ENCODE results near the gene ZFAND2B.

Gene ZFAND2B, protein sequence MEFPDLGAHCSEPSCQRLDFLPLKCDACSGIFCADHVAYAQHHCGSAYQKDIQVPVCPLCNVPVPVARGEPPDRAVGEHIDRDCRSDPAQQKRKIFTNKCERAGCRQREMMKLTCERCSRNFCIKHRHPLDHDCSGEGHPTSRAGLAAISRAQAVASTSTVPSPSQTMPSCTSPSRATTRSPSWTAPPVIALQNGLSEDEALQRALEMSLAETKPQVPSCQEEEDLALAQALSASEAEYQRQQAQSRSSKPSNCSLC

DNA sequence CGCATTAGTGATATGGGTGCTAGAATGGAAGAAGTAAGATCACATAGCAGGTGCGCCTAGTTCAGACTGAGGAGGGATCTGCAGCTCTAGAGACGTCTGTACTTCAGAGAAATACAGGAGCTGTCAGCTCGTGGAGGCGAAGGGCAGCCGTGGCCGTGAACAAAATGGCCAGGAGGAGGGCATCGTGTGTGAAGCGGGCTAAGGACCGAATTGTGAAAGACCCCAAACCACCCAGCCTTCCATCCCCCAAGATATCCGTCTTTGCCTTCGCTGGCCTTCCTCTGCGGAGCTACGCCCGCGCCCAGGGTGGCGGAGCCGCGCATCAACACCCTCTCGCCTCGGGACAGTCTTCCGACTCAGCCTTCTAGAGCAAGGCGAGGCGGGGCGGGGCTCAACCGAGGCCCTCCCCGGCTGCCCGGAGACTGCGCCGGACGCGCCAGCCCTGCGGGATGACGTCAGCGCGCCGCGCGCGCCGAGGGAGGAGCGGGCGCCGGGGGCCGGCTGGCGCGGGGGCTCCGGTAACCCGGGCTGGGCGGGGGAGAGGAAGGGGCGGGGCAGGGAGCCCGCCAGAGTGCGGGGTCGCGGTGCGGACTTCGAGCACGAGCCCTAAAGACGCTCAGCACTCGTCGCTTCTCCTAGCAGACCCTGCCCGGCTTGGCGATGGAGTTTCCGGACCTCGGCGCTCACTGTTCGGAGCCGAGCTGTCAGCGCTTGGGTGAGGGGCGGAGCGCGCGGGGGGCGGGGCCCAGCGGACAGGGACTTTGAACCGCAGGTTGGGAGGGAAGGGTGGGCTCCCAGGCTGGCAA is at the start of gene ZFAND2B:
Gene ZFAND2B, plus strand, starts transcription at position 455 of the 806 bp plus-strand sequence. Its CDS starts 206 bp downstream, at position 661.
- no peak for FAIRE-seq

DNA sequence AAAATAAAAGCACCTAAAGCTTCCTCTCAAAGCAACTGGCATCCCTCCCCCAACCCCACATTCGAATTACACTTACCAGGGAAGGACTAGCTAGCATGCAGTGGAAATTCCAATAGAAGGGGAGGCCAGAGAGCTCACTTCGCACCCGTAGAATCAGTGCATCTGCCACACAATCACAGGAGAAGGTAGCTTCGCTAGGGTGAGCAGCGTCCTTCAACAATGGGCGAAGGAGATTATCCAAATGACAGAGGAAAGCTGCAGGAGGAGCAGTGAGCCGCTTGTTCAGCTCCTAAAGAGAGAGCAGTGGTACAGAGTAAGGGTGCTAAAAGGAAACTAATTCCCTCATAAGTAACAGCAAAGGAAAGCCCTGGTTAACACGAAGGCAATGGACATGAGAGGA is 49.2 kb upstream of the ZFAND2B start:
- FAIRE-seq, result no peak

DNA sequence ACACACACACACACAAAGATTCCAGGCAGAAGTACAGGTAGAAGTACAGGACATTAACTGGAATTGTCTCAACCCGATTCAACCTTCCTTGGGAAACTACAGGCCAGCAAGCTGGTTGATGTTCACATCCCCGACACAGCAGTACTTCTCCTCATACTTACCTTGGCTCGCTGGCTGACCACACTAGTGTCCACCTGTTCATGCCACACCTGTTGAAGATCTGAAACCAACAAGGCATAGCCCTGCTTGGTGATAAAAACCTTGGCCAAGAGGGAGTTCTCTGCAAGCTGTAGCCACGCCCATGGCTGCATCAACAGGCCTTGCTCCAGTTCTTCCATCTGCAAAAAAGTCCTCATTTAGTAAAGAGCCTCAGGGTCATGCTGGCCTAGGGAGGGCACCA is 48.6 kb upstream of the ZFAND2B start:
- FAIRE-seq, result no peak

DNA sequence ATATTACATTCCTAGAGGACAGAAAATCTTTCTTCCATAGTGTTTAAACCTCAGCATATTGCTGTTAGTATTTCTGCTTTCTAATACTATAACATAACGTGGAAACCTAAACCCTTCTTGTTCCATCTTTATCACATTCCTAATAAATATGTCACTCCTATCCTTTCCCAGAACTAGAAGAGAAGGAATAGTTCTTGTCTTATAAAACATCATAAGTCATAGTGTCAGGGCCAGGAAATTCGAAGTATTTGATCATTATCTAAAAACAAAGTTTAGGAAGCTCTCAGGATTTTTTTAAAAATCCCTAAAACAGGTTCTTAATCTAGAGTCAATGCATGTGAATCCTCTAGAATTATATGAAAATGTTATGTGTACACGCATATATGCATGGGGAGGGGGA is 48.0 kb upstream of the ZFAND2B start:
- FAIRE-seq, result no peak

DNA sequence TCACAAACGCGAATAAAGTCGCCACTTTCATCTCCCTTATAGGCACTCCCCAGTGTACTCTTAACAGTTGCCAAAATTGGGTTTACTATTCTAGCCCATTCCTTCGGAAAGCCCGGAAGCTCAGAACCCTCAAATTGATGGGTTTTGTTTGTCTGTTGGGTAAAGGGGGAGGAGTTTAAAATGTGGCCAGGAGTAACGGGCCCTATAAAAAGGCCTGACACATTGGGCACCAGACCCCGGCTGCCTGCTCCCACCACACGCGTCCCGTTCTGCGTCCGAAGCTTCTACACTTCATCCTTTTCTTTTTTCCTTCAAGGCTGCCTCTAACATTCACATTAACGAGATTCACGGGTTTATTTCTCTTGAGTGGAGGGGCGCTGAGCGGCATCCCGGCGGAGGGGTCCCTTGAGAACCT is 46.8 kb upstream of the ZFAND2B start:
- no peak for FAIRE-seq

DNA sequence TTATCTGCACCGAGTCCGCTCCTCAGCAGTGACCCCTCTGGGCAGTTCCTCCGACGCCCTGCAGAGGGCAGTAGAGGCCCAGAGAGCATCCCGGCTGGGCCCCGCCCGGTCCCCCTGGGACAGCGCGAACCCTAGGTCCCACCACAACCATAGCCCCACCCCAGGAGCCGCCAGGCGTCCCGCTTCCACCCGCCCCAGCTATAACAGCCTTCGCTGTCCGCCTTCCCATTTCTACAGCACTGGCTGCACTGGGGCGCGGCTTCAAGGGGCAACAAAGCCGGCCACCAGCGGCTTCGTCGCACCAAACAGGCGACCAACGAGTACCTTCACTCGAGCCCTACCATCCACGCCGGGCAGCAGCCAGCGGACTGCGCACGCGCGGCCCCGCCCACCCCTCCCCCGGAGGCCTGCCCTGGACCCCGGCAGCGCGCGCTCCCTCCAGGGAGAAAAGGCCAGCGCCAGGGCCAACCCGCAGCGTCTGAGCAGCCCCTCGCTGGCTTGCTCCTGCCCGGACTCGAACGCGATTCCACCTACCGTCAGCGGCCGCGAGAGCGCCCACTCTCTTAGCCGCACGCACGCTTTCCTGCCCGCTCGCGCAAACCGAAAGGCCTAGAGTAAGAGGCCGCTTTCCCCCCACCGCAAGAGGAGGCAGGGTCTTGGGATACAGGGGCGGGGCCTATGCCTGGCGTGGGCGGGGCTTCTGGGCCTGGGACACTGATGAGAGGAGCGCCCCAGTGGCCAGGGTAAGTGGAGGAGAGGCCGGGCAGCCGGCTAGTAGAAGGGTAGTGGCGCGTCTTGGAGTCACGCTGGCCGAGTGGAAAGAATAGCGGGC is 46.2 kb upstream of the ZFAND2B start, which contains the start of gene NHEJ1:
Gene NHEJ1, minus strand, starts transcription at position 630 of the 832 bp plus-strand sequence. CDS start 2,453 bp downstream, outside the sequence.
- FAIRE-seq, result no peak

DNA sequence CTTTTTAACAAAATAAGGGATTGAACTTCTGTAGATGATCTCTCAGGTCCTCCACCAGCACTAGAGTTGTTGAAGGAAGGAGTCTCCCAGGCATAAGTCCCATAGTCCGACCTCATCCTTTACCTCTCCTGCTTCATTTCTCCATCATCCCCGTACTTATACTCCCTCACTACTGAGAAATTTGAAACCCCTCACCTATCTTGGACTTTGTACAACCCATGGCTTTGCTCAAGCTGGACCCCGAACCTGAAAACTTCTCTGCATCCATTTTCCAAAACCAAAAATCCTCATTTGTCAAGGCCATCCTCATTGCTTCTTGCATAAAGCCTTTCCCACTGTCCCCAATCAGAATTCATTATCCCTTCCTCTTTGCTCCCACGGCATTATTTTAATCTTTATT is 45.5 kb upstream of the ZFAND2B start:
- no peak for FAIRE-seq

DNA sequence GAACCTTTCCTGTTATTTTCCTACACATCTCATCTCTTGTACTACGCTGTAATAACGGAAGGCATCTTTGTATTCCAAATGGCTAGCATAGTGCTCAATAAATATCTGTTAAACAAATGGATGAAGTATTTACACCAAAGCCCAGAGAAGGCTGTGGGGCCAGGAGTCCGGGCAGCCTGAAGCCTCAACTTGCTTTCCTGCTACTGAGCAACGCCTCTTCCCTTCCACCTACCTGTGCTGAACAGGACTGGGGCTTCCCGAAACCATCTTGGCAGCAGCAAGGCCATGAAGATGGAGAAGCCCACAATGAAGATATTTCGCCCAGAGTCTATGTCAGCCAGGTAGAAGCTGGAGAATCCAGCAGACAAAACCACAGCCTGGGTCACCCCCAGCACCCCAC is 43.4 kb upstream of the ZFAND2B start:
- no peak for FAIRE-seq

DNA sequence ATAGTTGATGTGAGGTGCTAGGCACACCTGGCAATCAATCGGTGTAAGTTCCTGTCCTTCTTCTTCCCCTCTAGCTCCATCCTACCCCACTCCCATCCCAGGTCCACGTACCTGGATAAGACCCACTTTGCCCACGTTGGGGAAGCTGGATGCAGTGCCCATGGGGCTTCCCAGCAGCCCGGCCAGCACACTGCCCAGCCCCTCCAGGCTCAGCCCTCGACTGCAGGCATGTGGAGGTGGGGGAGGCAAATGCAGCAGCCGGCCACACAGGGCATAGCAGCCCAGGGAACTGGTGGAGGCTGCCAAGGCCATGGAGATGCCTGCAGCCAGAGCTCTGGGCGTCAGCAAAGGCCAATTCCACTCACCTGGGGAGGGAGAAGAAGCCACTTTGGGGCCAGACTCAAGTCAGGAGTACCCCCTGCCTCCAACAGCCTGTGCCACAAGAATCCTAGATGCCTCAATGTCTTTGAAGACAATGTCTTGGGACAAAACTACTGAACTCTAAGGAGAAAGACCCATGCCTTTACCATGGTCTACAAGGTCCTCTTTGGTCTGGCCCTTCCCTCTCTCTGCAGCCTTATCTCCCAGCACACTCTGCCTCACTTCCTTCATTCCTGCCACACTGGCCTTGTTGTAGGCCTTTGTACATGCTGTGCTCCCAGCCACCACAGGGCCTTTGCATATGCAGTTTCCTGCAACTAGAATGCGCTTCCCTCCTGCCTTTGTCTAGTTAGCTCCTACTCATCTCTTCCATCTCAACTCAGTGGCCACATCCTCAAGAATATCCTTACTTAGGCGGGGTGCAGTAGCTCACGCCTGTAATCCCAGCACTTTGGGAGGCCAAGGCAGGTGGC is 41.3 kb upstream of the ZFAND2B start:
- FAIRE-seq, result no peak

DNA sequence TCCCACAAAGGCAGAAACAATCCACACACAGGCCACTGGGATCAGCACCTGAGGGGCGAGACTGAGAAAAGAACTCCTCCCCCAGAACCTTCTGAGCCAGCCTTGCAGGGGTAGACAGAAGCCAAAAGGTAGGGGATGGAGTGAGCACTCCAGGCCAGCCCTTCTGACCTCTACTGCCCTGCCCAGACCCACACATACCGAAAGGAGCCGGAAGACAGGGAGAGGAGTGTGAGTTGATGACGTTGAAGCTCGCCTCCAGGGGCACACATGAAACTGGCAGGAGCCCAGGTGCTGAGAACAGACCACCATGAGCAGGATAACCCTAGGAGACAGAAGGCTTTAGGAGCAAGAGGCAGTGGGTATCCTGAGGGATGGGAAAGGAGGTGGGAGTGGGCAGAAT is 38.6 kb upstream of the ZFAND2B start:
- FAIRE-seq, result no peak

DNA sequence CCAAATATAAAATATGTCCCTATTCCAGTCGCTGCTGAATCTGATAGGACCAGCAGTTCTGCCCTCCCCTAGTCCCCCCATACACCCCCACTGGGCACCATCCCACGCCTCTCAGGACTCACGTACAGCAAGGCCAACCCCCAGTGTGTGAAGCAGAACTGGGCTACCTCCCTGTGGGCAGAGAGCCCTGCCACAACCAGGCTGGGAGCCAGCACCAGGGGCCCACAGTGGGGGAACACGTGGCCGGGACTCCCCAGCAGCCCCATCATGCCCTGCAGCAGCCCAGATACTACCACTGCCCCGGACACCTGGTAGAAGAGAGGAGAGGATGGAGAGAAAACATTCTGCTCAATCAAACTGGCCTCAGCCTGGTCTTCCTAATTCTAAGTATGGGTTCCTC is 38.1 kb upstream of the ZFAND2B start:
- no peak for FAIRE-seq

DNA sequence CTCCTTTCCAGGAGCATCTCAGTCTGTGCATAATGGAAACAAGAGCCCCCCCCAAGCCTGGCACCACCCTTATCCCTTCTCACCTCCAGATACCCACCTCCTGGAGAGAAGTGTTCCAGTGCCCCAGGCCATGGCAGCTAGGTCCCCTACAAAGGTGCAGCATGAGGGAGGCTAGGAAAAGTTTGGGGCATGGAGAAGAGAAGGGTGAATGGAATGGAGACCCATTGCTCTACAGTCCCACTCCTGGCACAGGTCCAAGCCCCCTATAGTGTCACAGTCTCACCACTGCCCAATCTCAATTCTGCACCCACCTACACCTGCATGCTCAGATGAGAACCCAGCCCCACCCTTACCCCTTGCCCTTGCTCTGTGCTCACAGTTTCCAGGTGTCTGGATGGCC is 37.6 kb upstream of the ZFAND2B start:
- FAIRE-seq, result no peak

DNA sequence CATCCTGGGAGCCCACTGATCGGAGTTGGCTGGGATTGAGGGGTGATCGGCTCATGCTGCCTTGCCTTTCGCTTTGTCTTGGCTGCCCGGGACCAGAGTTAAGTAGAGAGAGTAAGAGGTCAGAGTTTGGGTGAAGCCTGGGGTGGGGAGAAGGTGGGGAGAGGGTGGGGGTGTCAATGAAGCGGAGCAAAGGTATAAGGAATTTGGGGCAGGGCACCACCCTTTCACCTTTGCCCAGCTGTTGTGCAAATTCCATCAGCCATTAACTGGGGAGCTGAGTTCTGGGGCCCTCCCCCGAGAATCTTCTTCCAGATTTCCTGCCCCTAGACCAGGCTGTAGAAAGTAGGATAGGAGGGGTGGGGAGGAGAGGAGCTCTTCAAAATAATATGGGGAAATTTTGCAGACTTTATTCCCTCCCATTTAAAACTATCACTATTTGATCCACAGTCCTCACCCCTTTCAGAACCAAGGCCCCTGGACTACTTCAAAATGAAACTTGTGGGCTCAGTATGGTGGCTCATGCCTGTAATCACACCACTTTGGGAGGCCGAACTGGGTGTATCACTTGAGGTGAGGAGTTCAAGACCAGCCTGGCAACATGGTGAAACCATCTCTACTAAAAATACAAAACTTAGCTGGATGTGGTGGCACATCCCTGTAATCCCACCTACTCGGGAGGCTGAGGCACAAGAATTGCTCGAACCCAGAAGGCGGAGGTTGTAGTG is 36.5 kb upstream of the ZFAND2B start, which contains the start of gene SLC23A3:
Gene SLC23A3, minus strand, starts transcription at position 100 of the 725 bp plus-strand sequence. Its CDS starts 45 bp downstream, at position 55.
- FAIRE-seq, result no peak

DNA sequence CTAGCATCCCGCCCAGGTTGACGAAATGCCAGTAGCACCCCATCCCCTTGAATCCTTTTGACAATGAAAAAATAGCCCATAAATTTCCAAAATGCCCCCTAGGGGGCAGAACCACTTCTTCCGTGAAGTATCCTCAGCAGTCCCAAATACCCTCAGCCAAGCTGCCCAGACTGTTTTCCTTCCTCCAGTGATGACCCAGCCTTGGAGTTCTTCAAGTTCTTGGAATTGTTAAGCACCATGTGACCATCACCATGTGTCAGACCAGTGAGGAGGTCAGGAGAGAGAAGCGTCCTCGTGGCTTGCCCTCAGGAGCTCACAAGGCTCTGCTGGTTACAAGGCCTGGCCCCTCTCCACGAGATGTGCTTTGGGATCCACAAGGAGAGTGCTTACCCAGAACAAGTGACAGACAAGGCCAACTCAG is 35.3 kb upstream of the ZFAND2B start:
- no peak for FAIRE-seq

DNA sequence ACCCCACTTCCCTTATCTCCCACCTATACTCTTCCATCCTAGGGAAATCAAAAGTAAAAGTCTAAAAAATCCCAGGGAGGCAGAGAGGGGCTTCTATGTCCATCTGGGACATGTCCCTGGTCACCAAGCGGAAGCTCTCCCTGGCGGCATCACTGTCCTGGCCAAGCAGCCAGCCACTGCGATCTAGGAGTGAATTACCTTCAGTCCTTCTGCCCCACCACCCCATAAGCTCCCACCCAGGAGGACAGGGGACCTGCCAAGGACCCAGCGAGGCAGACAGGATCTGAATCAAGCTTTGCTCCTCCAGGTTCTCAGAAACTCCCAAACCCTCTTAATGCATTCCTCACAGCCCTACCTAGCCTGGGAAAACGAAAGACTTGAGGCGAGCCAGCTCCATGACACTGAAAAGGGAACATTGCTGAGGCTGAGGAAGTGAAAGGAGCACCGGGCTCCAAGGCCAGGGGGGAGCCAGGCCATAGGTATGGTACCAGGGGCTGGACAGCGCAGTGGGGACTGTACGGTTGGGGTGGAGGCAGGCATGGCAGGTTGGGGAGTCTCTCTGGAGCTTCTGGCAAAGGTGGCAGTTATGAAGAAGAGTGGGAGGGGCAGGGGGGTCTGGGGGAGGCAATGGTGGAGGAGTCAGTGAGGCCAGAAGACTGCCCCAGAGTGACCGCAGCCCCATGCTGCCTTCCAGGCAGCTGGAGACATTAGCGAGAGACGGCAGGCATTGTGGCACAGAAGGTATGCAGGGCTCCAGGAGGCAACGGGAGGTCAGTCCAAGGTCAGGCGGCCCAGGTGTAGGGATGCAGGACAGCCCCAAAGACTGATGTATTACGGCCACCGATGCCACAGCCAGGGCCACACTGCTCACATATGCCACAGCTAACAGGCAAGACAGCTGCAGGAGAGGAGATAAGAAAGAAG is 34.1 kb upstream of the ZFAND2B start:
- no peak for FAIRE-seq

DNA sequence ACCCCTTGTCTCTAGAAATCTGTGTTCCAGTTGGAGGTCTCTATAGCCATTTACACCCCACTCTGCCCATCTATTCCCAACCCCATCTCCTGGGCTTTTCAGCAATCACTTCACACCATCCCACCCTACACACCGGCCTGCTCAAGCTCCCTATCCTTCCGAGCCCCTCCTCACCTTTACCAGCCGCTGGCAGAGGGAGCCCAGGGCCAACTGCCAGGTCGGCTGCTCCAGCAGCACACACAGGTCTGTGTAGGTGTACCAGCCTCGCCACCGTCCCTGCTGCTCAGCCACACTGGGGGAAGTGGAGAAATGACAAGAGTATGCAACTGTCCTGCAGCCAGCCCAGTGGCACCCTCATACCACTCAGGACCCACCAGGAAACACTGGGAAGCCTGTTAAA is 33.4 kb upstream of the ZFAND2B start:
- no peak for FAIRE-seq

DNA sequence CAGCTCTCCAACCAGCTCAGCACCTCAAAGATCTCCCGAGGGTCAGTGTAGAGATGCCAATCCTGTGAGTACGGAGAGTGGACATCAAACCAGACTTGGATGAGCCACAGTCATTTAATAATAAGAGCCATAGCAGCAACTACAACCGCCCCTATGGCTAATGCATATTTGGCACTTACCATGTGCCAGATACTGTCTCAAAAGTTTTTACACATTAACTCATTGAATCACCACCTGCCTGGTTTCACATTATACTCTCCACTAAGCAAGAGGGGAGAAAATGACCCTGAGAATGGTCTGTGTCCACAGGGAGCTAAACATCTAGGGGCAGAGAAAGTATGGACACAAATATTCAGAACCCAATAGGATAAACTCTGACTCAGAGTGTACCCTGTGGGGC is 32.4 kb upstream of the ZFAND2B start:
- no peak for FAIRE-seq

DNA sequence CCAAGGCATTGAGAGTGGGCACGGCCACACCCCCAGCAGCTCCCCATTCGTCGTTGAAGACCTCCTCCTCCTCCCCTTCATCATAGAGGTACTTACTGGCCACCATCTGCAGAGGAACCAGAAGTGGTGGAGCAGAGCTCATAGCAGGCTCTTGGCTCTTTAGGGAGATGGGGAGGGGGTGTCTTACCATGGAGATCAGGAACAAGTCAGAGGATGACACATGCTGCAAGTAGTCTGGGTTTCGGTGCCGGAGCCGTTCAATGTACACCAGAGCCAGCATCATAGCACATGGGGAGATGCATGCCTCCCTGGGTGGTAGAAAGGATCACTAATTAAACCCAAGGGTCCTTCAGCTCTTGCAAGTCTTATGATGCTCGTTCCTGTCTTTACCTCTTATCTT is 31.8 kb upstream of the ZFAND2B start:
- FAIRE-seq, result no peak

DNA sequence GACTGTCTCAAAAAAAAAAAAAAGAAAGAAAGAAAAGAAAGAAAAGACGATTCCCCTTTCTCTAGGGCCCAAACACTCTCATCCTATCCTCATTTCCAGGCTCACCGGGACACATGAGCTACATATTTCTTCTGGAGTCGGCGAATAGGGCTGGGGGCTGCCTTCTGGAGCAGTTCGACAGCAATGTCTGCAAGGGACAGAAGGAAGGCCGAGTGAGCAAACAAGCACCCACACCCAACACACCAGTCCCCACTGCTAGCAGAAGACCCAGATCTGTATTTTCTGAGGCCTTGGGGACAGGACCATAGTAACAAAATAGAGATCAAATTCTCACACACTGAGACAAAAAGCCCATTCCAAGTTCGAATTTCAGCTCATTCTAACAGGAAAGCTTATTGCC is 31.1 kb upstream of the ZFAND2B start:
- no peak for FAIRE-seq

Measured in islet of Langerhans (tissue), 1 donor.